NCI-H1436 (cell line): ENCODE data around the gene CFAP119.

ENCODE experiments used
- DNase-seq: peaks from one replicate; lab custom pipeline; 2025; lab: John Stamatoyannopoulos, UW

CFAP119 gene

GRCh38 chr16:30740364-30741251 is 21.3 kb downstream of the CFAP119 start:
- DNase-seq, result no peak

GRCh38 chr16:30738984-30739951 is 22.6 kb downstream of the CFAP119 start:
- DNase-seq, result no peak

GRCh38 chr16:30737794-30738648 is 23.8 kb downstream of the CFAP119 start:
- no peak for DNase-seq

- no peak for DNase-seq
These were observed 24.7 kb downstream of the CFAP119 start for GRCh38 chr16:30736995-30737793.

GRCh38 chr16:30731411-30731810 is 30.5 kb downstream of the CFAP119 start:
- no peak for DNase-seq

- no peak for DNase-seq
These were observed 32.8 kb downstream of the CFAP119 start for GRCh38 chr16:30728899-30729672.

GRCh38 chr16:30728321-30728720 is 33.5 kb downstream of the CFAP119 start:
- no peak for DNase-seq

GRCh38 chr16:30725418-30725792 is 36.5 kb downstream of the CFAP119 start:
- DNase-seq, result no peak

GRCh38 chr16:30724641-30725417 is 37.0 kb downstream of the CFAP119 start:
- no peak for DNase-seq

GRCh38 chr16:30723725-30724355 is 38.0 kb downstream of the CFAP119 start:
- DNase-seq, result no peak

- no peak for DNase-seq
These were observed 38.9 kb downstream of the CFAP119 start for GRCh38 chr16:30722916-30723315.

- DNase-seq, result no peak
These were observed 39.4 kb downstream of the CFAP119 start for GRCh38 chr16:30722443-30722842.

GRCh38 chr16:30721606-30722005 is 40.3 kb downstream of the CFAP119 start:
- DNase-seq, result no peak

GRCh38 chr16:30721167-30721566 is 40.7 kb downstream of the CFAP119 start:
- DNase-seq, result no peak

- DNase-seq, result no peak
These were observed 41.2 kb downstream of the CFAP119 start for GRCh38 chr16:30720694-30721093.

- no peak for DNase-seq
These were observed 41.8 kb downstream of the CFAP119 start for GRCh38 chr16:30720086-30720485.

GRCh38 chr16:30715750-30716445 is 46.0 kb downstream of the CFAP119 start:
- DNase-seq, result no peak

GRCh38 chr16:30711712-30712111 is 50.1 kb downstream of the CFAP119 start:
- no peak for DNase-seq
